HCT116 (cell line): ENCODE data around the gene DOCK1. TPM values are rescaled to one million over a fixed set of nuclear protein-coding genes. Genes with fewer than 3 reads are reported as not detected.

ENCODE experiments used
- ATAC-seq: fragments of 200-7000 bp; cut with Tn5 transposase; 2 replicates; pipeline ENCODE4 v1.9.1; 2020; ENCODE audit warnings: mild to moderate bottlenecking, moderate library complexity
- BruUV-seq: library from RNA; stranded (reverse); fragments of 400-500 nt; replicated peaks from 2 replicates; lab custom pipeline; 2021; lab: Mats Ljungman, UMichigan
- CTCF ChIA-PET: fragments of 300-600 bp; sonication (Branson Sonifier 250); formaldehyde crosslinking; loops from one replicate; lab custom pipeline; 2021; ENCODE audit warnings: antibody characterized with exemption; lab: Charles Lee
- POLR2A ChIA-PET: fragments of 300-600, 350-600 bp; sonication (Branson Sonifier 250); formaldehyde crosslinking; loops from one replicate; lab custom pipeline; 2021; ENCODE audit warnings: antibody characterized with exemption; lab: Charles Lee
- RAD21 ChIA-PET, 2 experiments: fragments of 300-600 bp; sonication (Branson Sonifier 250); formaldehyde crosslinking; loops; one replicate each; lab custom pipeline; 2023; ENCODE audit warnings: low total read pairs in 2 of 2; ENCODE audit not compliant: uncharacterized antibody in 2 of 2, unreplicated experiment in 2 of 2, low non-redundant PET in 1 of 2; lab: Charles Lee
- DNase-seq: peaks from one replicate; pipeline ENCODE4 v3.0.0-alpha.2; 2010; ENCODE audit warnings: low read depth, low spot score
- H2AFZ ChIP-seq: fragments of 200-600 bp; shearing (Covaris generic), sonication (generic); 2 replicates; pipeline ENCODE4 v1.6.1; 2017; ENCODE audit warnings: low read depth, mixed run types, mixed read lengths, antibody characterized with exemption, low read length; ENCODE audit not compliant: poor library complexity, severe bottlenecking
- H3K27ac ChIP-seq: 2 replicates; pipeline ENCODE4 v1.5.1; 2012; ENCODE audit warnings: low read depth, low read length
- H3K27me3 ChIP-seq: fragments of 200-600 bp; sonication (generic); 2 replicates; pipeline ENCODE4 v1.6.1; 2016; ENCODE audit warnings: mixed run types, low read length, mixed read lengths; ENCODE audit not compliant: insufficient read depth
- H3K36me3 ChIP-seq, 2 experiments: fragments of 200-500 bp in 1 of 2; fragments of 200-600 bp in 1 of 2; sonication (Bioruptor generic) in 1 of 2; sonication (generic) in 1 of 2; 2 replicates each; pipeline versions ENCODE4 v1.5.1 to v1.6.1; 2014 to 2016; ENCODE audit warnings: low read length in 2 of 2, inconsistent platforms in 1 of 2, mixed read lengths in 1 of 2, mixed run types in 1 of 2; ENCODE audit not compliant: insufficient read depth in 2 of 2, control insufficient read depth in 1 of 2
- H3K4me1 ChIP-seq, 2 experiments: fragments of 200-600 bp in 1 of 2; sonication (generic) in 1 of 2; 2 replicates each; pipeline versions ENCODE4 v1.5.1 to v1.6.1; 2012 to 2017; ENCODE audit warnings: low read length in 2 of 2, inconsistent platforms in 1 of 2, mild to moderate bottlenecking in 1 of 2, mixed read lengths in 1 of 2, mixed run types in 1 of 2, moderate library complexity in 1 of 2; ENCODE audit not compliant: insufficient read depth in 2 of 2, control insufficient read depth in 1 of 2
- H3K4me2 ChIP-seq: fragments of 200-600 bp; sonication (generic); 2 replicates; pipeline ENCODE4 v1.6.1; 2017; ENCODE audit warnings: mixed run types, low read length, mixed read lengths
- H3K4me3 ChIP-seq, 2 experiments: fragments of 200-600 bp in 1 of 2; sonication (generic) in 1 of 2; replicated peaks in 1 of 2; 2 replicates each; pipeline ENCODE4 v1.5.1; 2011 to 2016; ENCODE audit warnings: low read length in 2 of 2, control low read depth in 1 of 2, low read depth in 1 of 2, mild to moderate bottlenecking in 1 of 2, mixed read lengths in 1 of 2, mixed run types in 1 of 2
- H3K79me2 ChIP-seq: fragments of 200-600 bp; sonication (generic); 2 replicates; pipeline ENCODE4 v1.6.1; 2017; ENCODE audit warnings: mild to moderate bottlenecking, mixed run types, low read length, moderate library complexity, mixed read lengths; ENCODE audit not compliant: insufficient read depth
- H3K9ac ChIP-seq: fragments of 200-600 bp; sonication (generic); 2 replicates; pipeline ENCODE4 v1.6.1; 2016; ENCODE audit warnings: low read length, mixed read lengths
- H3K9me2 ChIP-seq: fragments of 200-600 bp; sonication (generic), shearing (Covaris generic); 2 replicates; pipeline ENCODE4 v1.6.1; 2017; ENCODE audit warnings: mixed run types, mild to moderate bottlenecking, moderate library complexity; ENCODE audit not compliant: insufficient read depth
- H3K9me3 ChIP-seq, 2 experiments: fragments of 200-500 bp in 1 of 2; fragments of 200-600 bp in 1 of 2; sonication (Bioruptor generic) in 1 of 2; sonication (generic) in 1 of 2; 2 replicates each; pipeline ENCODE4 v1.6.1; 2014 to 2017; ENCODE audit warnings: low read length in 2 of 2, mixed read lengths in 2 of 2, inconsistent platforms in 1 of 2, low read depth in 1 of 2, mild to moderate bottlenecking in 1 of 2, mixed run types in 1 of 2, moderate library complexity in 1 of 2; ENCODE audit not compliant: control insufficient read depth in 1 of 2, insufficient read depth in 1 of 2
- H4K20me1 ChIP-seq: fragments of 200-600 bp; sonication (generic), shearing (Covaris generic); 2 replicates; pipeline ENCODE4 v1.6.1; 2017; ENCODE audit warnings: mixed run types, mild to moderate bottlenecking, moderate library complexity; ENCODE audit not compliant: insufficient read depth
- CEBPB ChIP-seq: IDR thresholded peaks from 2 replicates; pipeline ENCODE4 v1.6.1; 2012; ENCODE audit warnings: low read depth
- EZH2 ChIP-seq: fragments of 200-600 bp; sonication (generic); IDR thresholded peaks from 2 replicates; pipeline ENCODE4 v1.6.1; 2017; ENCODE audit warnings: antibody characterized with exemption, mixed run types
- FOSL1 ChIP-seq: IDR thresholded peaks from 2 replicates; pipeline ENCODE4 v1.6.1; 2012; ENCODE audit warnings: low read depth
- POLR2A ChIP-seq: IDR thresholded peaks from 2 replicates; pipeline ENCODE4 v1.7.0; 2011; ENCODE audit warnings: borderline replicate concordance; ENCODE audit not compliant: insufficient read depth, insufficient read length; ENCODE audit errors: extremely low read depth
- YY1 ChIP-seq: IDR thresholded peaks from 2 replicates; pipeline ENCODE4 v1.6.1; 2011; ENCODE audit warnings: low read length, low read depth, moderate library complexity, mild to moderate bottlenecking; ENCODE audit not compliant: insufficient replicate concordance; ENCODE audit errors: extremely low read depth
- ZNF274 ChIP-seq: fragments of 200-500 bp; sonication (Bioruptor generic); IDR thresholded peaks from 2 replicates; pipeline ENCODE4 v1.6.1; 2014; ENCODE audit warnings: mild to moderate bottlenecking, low read depth, low read length, inconsistent platforms
- intact Hi-C: fragments of 100-400 bp; cut with micrococcal nuclease; formaldehyde crosslinking; loops from 2 replicates; pipeline ENCODE4 v1.10.0; 2022
- total RNA-seq: library from RNA; stranded (reverse); gene quantifications from one replicate; pipeline ENCODE4 v1.2.1, GENCODE V29; 2021; ENCODE audit not compliant: unreplicated experiment
- TF ChIP-seq, protein P1 (sequence below): IDR thresholded peaks from 2 replicates; pipeline ENCODE4 v1.6.1; 2012
- TF ChIP-seq, protein P2 (sequence below): IDR thresholded peaks from 2 replicates; pipeline ENCODE4 v1.6.1; 2012; ENCODE audit warnings: low read depth

The DOCK1 gene
- total RNA-seq, 1 experiment from 2014 or later, result 46.5 TPM

- H3K4me2 ChIP-seq, result no peak overlapping the region
- no TSS peak for BruUV-seq
- H3K27ac ChIP-seq, result no peak overlapping the region
- POLR2A ChIA-PET, result no interaction called here
- no peak overlapping the region for H3K9ac ChIP-seq
- H3K36me3 ChIP-seq, result no peaks in the 10 kb centered on the region
- intact Hi-C loops, result no loop called here
- H2AFZ ChIP-seq, result no peak overlapping the region
- H3K79me2 ChIP-seq, result no peaks in the 10 kb centered on the region
- ATAC-seq (no peak), DNase-seq (no peak)
- no peak overlapping the region for H3K4me3 ChIP-seq
- H3K9me2 ChIP-seq, result no peaks in the 10 kb centered on the region
- H4K20me1 ChIP-seq, result no peaks in the 10 kb centered on the region
- no peaks in the 10 kb centered on the region for H3K9me3 ChIP-seq
- no peaks in the 10 kb centered on the region for H3K27me3 ChIP-seq
- H3K4me1 ChIP-seq, result no peaks in the 10 kb centered on the region
- RAD21 ChIA-PET, result no interaction called here
- CTCF ChIA-PET, result no interaction called here
- TF ChIP-seq, protein P1, sequence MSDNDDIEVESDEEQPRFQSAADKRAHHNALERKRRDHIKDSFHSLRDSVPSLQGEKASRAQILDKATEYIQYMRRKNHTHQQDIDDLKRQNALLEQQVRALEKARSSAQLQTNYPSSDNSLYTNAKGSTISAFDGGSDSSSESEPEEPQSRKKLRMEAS, result no peak
- no peak for TF ChIP-seq ZNF274
- TF ChIP-seq FOSL1, result no peak
Measured at GRCh38 chr10:127320176-127320575, 414.9 kb downstream of the DOCK1 start.

- Histone ChIP-seq H3K36me3 (no peaks in the 10 kb centered on the region), H3K4me3 (no peak overlapping the region), H3K27me3 (no peaks in the 10 kb centered on the region), H3K79me2 (no peaks in the 10 kb centered on the region), H3K9ac (no peak overlapping the region), H3K9me2 (no peaks in the 10 kb centered on the region), H4K20me1 (no peaks in the 10 kb centered on the region), H3K9me3 (no peaks in the 10 kb centered on the region), H3K4me2 (no peak overlapping the region), H2AFZ (no peak overlapping the region)
- BruUV-seq, result no TSS peak
- ATAC-seq, result no peak
- ChIA-PET CTCF (no interaction called here), POLR2A (no interaction called here), RAD21 (no interaction called here)
- no peak for TF ChIP-seq YY1
- no peak for TF ChIP-seq POLR2A
- TF ChIP-seq CEBPB, result no peak
- TF ChIP-seq, protein P2, sequence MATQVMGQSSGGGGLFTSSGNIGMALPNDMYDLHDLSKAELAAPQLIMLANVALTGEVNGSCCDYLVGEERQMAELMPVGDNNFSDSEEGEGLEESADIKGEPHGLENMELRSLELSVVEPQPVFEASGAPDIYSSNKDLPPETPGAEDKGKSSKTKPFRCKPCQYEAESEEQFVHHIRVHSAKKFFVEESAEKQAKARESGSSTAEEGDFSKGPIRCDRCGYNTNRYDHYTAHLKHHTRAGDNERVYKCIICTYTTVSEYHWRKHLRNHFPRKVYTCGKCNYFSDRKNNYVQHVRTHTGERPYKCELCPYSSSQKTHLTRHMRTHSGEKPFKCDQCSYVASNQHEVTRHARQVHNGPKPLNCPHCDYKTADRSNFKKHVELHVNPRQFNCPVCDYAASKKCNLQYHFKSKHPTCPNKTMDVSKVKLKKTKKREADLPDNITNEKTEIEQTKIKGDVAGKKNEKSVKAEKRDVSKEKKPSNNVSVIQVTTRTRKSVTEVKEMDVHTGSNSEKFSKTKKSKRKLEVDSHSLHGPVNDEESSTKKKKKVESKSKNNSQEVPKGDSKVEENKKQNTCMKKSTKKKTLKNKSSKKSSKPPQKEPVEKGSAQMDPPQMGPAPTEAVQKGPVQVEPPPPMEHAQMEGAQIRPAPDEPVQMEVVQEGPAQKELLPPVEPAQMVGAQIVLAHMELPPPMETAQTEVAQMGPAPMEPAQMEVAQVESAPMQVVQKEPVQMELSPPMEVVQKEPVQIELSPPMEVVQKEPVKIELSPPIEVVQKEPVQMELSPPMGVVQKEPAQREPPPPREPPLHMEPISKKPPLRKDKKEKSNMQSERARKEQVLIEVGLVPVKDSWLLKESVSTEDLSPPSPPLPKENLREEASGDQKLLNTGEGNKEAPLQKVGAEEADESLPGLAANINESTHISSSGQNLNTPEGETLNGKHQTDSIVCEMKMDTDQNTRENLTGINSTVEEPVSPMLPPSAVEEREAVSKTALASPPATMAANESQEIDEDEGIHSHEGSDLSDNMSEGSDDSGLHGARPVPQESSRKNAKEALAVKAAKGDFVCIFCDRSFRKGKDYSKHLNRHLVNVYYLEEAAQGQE, result no peak
- TF ChIP-seq EZH2, result no peak
- TF ChIP-seq, all 23 proteins: peak for 0
- intact Hi-C loops, result no loop called here
- H3K4me1 ChIP-seq, result no peaks in the 10 kb centered on the region
- no peak for DNase-seq
- H3K27ac ChIP-seq, result no peak overlapping the region
Measured at GRCh38 chr10:127322286-127322685, 417.1 kb downstream of the DOCK1 start.
